HCT116 (cell line): ENCODE results near the gene CALD1. TPM values are rescaled to one million over a fixed set of nuclear protein-coding genes. Genes with fewer than 3 reads are reported as not detected.

Experiments used
- ATAC-seq: fragments of 200-7000 bp; cut with Tn5 transposase; 2 replicates; pipeline ENCODE4 v1.9.1; 2020; ENCODE audit warnings: mild to moderate bottlenecking, moderate library complexity
- BruUV-seq: library from RNA; stranded (reverse); fragments of 400-500 nt; replicated peaks from 2 replicates; lab custom pipeline; 2021; lab: Mats Ljungman, UMichigan
- CTCF ChIA-PET: fragments of 300-600 bp; sonication (Branson Sonifier 250); formaldehyde crosslinking; loops from one replicate; lab custom pipeline; 2021; ENCODE audit warnings: antibody characterized with exemption; lab: Charles Lee
- POLR2A ChIA-PET: fragments of 300-600, 350-600 bp; sonication (Branson Sonifier 250); formaldehyde crosslinking; loops from one replicate; lab custom pipeline; 2021; ENCODE audit warnings: antibody characterized with exemption; lab: Charles Lee
- RAD21 ChIA-PET, 2 experiments: fragments of 300-600 bp; sonication (Branson Sonifier 250); formaldehyde crosslinking; loops; one replicate each; lab custom pipeline; 2023; ENCODE audit warnings: low total read pairs in 2 of 2; ENCODE audit not compliant: uncharacterized antibody in 2 of 2, unreplicated experiment in 2 of 2, low non-redundant PET in 1 of 2; lab: Charles Lee
- DNase-seq: peaks from one replicate; pipeline ENCODE4 v3.0.0-alpha.2; 2010; ENCODE audit warnings: low read depth, low spot score
- H2AFZ ChIP-seq: fragments of 200-600 bp; shearing (Covaris generic), sonication (generic); 2 replicates; pipeline ENCODE4 v1.6.1; 2017; ENCODE audit warnings: low read depth, mixed run types, mixed read lengths, antibody characterized with exemption, low read length; ENCODE audit not compliant: poor library complexity, severe bottlenecking
- H3K27ac ChIP-seq: 2 replicates; pipeline ENCODE4 v1.5.1; 2012; ENCODE audit warnings: low read depth, low read length
- H3K27me3 ChIP-seq: fragments of 200-600 bp; sonication (generic); 2 replicates; pipeline ENCODE4 v1.6.1; 2016; ENCODE audit warnings: mixed run types, low read length, mixed read lengths; ENCODE audit not compliant: insufficient read depth
- H3K36me3 ChIP-seq, 2 experiments: fragments of 200-500 bp in 1 of 2; fragments of 200-600 bp in 1 of 2; sonication (Bioruptor generic) in 1 of 2; sonication (generic) in 1 of 2; 2 replicates each; pipeline versions ENCODE4 v1.5.1 to v1.6.1; 2014 to 2016; ENCODE audit warnings: low read length in 2 of 2, inconsistent platforms in 1 of 2, mixed read lengths in 1 of 2, mixed run types in 1 of 2; ENCODE audit not compliant: insufficient read depth in 2 of 2, control insufficient read depth in 1 of 2
- H3K4me1 ChIP-seq, 2 experiments: fragments of 200-600 bp in 1 of 2; sonication (generic) in 1 of 2; 2 replicates each; pipeline versions ENCODE4 v1.5.1 to v1.6.1; 2012 to 2017; ENCODE audit warnings: low read length in 2 of 2, inconsistent platforms in 1 of 2, mild to moderate bottlenecking in 1 of 2, mixed read lengths in 1 of 2, mixed run types in 1 of 2, moderate library complexity in 1 of 2; ENCODE audit not compliant: insufficient read depth in 2 of 2, control insufficient read depth in 1 of 2
- H3K4me2 ChIP-seq: fragments of 200-600 bp; sonication (generic); 2 replicates; pipeline ENCODE4 v1.6.1; 2017; ENCODE audit warnings: mixed run types, low read length, mixed read lengths
- H3K4me3 ChIP-seq, 2 experiments: fragments of 200-600 bp in 1 of 2; sonication (generic) in 1 of 2; replicated peaks in 1 of 2; 2 replicates each; pipeline ENCODE4 v1.5.1; 2011 to 2016; ENCODE audit warnings: low read length in 2 of 2, control low read depth in 1 of 2, low read depth in 1 of 2, mild to moderate bottlenecking in 1 of 2, mixed read lengths in 1 of 2, mixed run types in 1 of 2
- H3K79me2 ChIP-seq: fragments of 200-600 bp; sonication (generic); 2 replicates; pipeline ENCODE4 v1.6.1; 2017; ENCODE audit warnings: mild to moderate bottlenecking, mixed run types, low read length, moderate library complexity, mixed read lengths; ENCODE audit not compliant: insufficient read depth
- H3K9ac ChIP-seq: fragments of 200-600 bp; sonication (generic); 2 replicates; pipeline ENCODE4 v1.6.1; 2016; ENCODE audit warnings: low read length, mixed read lengths
- H3K9me2 ChIP-seq: fragments of 200-600 bp; sonication (generic), shearing (Covaris generic); 2 replicates; pipeline ENCODE4 v1.6.1; 2017; ENCODE audit warnings: mixed run types, mild to moderate bottlenecking, moderate library complexity; ENCODE audit not compliant: insufficient read depth
- H3K9me3 ChIP-seq, 2 experiments: fragments of 200-500 bp in 1 of 2; fragments of 200-600 bp in 1 of 2; sonication (Bioruptor generic) in 1 of 2; sonication (generic) in 1 of 2; 2 replicates each; pipeline ENCODE4 v1.6.1; 2014 to 2017; ENCODE audit warnings: low read length in 2 of 2, mixed read lengths in 2 of 2, inconsistent platforms in 1 of 2, low read depth in 1 of 2, mild to moderate bottlenecking in 1 of 2, mixed run types in 1 of 2, moderate library complexity in 1 of 2; ENCODE audit not compliant: control insufficient read depth in 1 of 2, insufficient read depth in 1 of 2
- H4K20me1 ChIP-seq: fragments of 200-600 bp; sonication (generic), shearing (Covaris generic); 2 replicates; pipeline ENCODE4 v1.6.1; 2017; ENCODE audit warnings: mixed run types, mild to moderate bottlenecking, moderate library complexity; ENCODE audit not compliant: insufficient read depth
- CBX3 ChIP-seq: IDR thresholded peaks from 2 replicates; pipeline ENCODE4 v1.6.1; 2012; ENCODE audit warnings: low read depth
- ELF1 ChIP-seq: IDR thresholded peaks from 2 replicates; pipeline ENCODE4 v1.6.1; 2012; ENCODE audit warnings: low read depth, borderline replicate concordance
- EZH2 ChIP-seq: fragments of 200-600 bp; sonication (generic); IDR thresholded peaks from 2 replicates; pipeline ENCODE4 v1.6.1; 2017; ENCODE audit warnings: antibody characterized with exemption, mixed run types
- EZH2phosphoT487 ChIP-seq: fragments of 200-600 bp; IDR thresholded peaks from 2 replicates; pipeline ENCODE4 v1.6.1; 2018; ENCODE audit warnings: antibody characterized with exemption, borderline replicate concordance
- POLR2AphosphoS5 ChIP-seq: IDR thresholded peaks from 2 replicates; pipeline ENCODE4 v1.6.1; 2011; ENCODE audit warnings: mild to moderate bottlenecking, low read depth, low read length, moderate library complexity
- REST ChIP-seq: IDR thresholded peaks from 2 replicates; pipeline ENCODE4 v1.6.1; 2012; ENCODE audit warnings: low read depth
- SP1 ChIP-seq: IDR thresholded peaks from 2 replicates; pipeline ENCODE4 v1.6.1; 2012; ENCODE audit warnings: low read depth
- SRF ChIP-seq: IDR thresholded peaks from 2 replicates; pipeline ENCODE4 v1.6.1; 2012; ENCODE audit warnings: low read depth
- YY1 ChIP-seq: IDR thresholded peaks from 2 replicates; pipeline ENCODE4 v1.6.1; 2011; ENCODE audit warnings: low read length, low read depth, moderate library complexity, mild to moderate bottlenecking; ENCODE audit not compliant: insufficient replicate concordance; ENCODE audit errors: extremely low read depth
- intact Hi-C: fragments of 100-400 bp; cut with micrococcal nuclease; formaldehyde crosslinking; loops from 2 replicates; pipeline ENCODE4 v1.10.0; 2022
- total RNA-seq: library from RNA; stranded (reverse); gene quantifications from one replicate; pipeline ENCODE4 v1.2.1, GENCODE V29; 2021; ENCODE audit not compliant: unreplicated experiment
- TF ChIP-seq, protein P1 (sequence below): IDR thresholded peaks from 2 replicates; pipeline ENCODE4 v1.6.1; 2011; ENCODE audit warnings: mild to moderate bottlenecking, low read length, moderate library complexity; ENCODE audit not compliant: insufficient replicate concordance; ENCODE audit errors: extremely low read depth
- TF ChIP-seq, protein P2 (sequence below), 3 experiments: fragments of 200-600 bp in 1 of 3; sonication (generic) in 1 of 3; IDR thresholded peaks in 2 of 3; conservative IDR thresholded peaks in 1 of 3; 2 replicates each; pipeline ENCODE4 v1.5.1; 2012 to 2017; ENCODE audit warnings: low read depth in 2 of 3, low read length in 2 of 3, antibody characterized with exemption in 1 of 3, borderline replicate concordance in 1 of 3, control low read depth in 1 of 3, mild to moderate bottlenecking in 1 of 3, mixed read lengths in 1 of 3, mixed run types in 1 of 3, moderate library complexity in 1 of 3; ENCODE audit not compliant: insufficient read depth in 1 of 3
- TF ChIP-seq, protein P3 (sequence below): IDR thresholded peaks from 2 replicates; pipeline ENCODE4 v1.6.1; 2012
- TF ChIP-seq, protein P4 (sequence below): IDR thresholded peaks from 2 replicates; pipeline ENCODE4 v1.6.1; 2012

CALD1 gene
- total RNA-seq, 1 experiment from 2014 or later = 66.8 TPM

GRCh38 chr7:134905375-134905774, 125.9 kb downstream of the CALD1 start:
- Histone ChIP-seq H3K9me3 (no peaks in the 10 kb centered on the region), H3K4me3 (no peak overlapping the region), H3K36me3 (no peaks in the 10 kb centered on the region), H3K27ac (no peak overlapping the region), H3K79me2 (peaks cover 29% of the 10 kb centered on the region), H3K4me1 (peaks cover 1 to 17% of the 10 kb centered on the region in 2 experiments), H3K9me2 (no peaks in the 10 kb centered on the region), H2AFZ (no peak overlapping the region), H3K9ac (no peak overlapping the region), H4K20me1 (no peaks in the 10 kb centered on the region), H3K4me2 (no peak overlapping the region), H3K27me3 (no peaks in the 10 kb centered on the region)
- ATAC-seq = no peak
- ChIA-PET RAD21 (no interaction called here), CTCF (no interaction called here), POLR2A (no interaction called here)
- TF ChIP-seq YY1 (no peak), SP1 (no peak), SRF (no peak), ELF1 (no peak), REST (no peak), POLR2AphosphoS5 (no peak), EZH2 (no peak), EZH2phosphoT487 (no peak), CBX3 (no peak)
- TF ChIP-seq, protein P1, sequence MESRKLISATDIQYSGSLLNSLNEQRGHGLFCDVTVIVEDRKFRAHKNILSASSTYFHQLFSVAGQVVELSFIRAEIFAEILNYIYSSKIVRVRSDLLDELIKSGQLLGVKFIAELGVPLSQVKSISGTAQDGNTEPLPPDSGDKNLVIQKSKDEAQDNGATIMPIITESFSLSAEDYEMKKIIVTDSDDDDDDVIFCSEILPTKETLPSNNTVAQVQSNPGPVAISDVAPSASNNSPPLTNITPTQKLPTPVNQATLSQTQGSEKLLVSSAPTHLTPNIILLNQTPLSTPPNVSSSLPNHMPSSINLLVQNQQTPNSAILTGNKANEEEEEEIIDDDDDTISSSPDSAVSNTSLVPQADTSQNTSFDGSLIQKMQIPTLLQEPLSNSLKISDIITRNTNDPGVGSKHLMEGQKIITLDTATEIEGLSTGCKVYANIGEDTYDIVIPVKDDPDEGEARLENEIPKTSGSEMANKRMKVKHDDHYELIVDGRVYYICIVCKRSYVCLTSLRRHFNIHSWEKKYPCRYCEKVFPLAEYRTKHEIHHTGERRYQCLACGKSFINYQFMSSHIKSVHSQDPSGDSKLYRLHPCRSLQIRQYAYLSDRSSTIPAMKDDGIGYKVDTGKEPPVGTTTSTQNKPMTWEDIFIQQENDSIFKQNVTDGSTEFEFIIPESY = no peak
- TF ChIP-seq, protein P2, sequence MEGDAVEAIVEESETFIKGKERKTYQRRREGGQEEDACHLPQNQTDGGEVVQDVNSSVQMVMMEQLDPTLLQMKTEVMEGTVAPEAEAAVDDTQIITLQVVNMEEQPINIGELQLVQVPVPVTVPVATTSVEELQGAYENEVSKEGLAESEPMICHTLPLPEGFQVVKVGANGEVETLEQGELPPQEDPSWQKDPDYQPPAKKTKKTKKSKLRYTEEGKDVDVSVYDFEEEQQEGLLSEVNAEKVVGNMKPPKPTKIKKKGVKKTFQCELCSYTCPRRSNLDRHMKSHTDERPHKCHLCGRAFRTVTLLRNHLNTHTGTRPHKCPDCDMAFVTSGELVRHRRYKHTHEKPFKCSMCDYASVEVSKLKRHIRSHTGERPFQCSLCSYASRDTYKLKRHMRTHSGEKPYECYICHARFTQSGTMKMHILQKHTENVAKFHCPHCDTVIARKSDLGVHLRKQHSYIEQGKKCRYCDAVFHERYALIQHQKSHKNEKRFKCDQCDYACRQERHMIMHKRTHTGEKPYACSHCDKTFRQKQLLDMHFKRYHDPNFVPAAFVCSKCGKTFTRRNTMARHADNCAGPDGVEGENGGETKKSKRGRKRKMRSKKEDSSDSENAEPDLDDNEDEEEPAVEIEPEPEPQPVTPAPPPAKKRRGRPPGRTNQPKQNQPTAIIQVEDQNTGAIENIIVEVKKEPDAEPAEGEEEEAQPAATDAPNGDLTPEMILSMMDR (IDR thresholded peaks at IDR 0.05 in 2 of 3, conservative IDR thresholded peaks at IDR 0.05 in 1 of 3; ENCODE audit: borderline replicate concordance in 1 of 3, insufficient read depth in 1 of 3, low read depth in 2 of 3, low read length in 2 of 3) = no peak
- TF ChIP-seq, protein P3, sequence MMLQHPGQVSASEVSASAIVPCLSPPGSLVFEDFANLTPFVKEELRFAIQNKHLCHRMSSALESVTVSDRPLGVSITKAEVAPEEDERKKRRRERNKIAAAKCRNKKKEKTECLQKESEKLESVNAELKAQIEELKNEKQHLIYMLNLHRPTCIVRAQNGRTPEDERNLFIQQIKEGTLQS = no peak
- TF ChIP-seq, protein P4, sequence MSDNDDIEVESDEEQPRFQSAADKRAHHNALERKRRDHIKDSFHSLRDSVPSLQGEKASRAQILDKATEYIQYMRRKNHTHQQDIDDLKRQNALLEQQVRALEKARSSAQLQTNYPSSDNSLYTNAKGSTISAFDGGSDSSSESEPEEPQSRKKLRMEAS = no peak
- no TSS peak for BruUV-seq
- DNase-seq = no peak
- intact Hi-C loops = no loop called here
